GM12878 (cell line): ENCODE data around the gene RIT2. TPM values are rescaled to one million over a fixed set of nuclear protein-coding genes. Genes with fewer than 3 reads are reported as not detected.

Source experiments
- ATAC-seq: fragments of 200-7000 bp; cut with Tn5 transposase; 3 replicates; pipeline ENCODE4 v1.9.1; 2020; ENCODE audit warnings: mild to moderate bottlenecking, moderate library complexity
- BruUV-seq: library from RNA; stranded (reverse); fragments of 400-500 nt; replicated peaks from 2 replicates; lab custom pipeline; 2021; lab: Mats Ljungman, UMichigan
- CTCF ChIA-PET: fragments of 300-600 bp; sonication (Branson Sonifier 250); formaldehyde crosslinking; extraction: SDS; loops from one replicate; lab custom pipeline; 2021; ENCODE audit warnings: inconsistent platforms; lab: Yijun Ruan, JAX
- POLR2A ChIA-PET: fragments of 350-600 bp; formaldehyde crosslinking; extraction: SDS; loops from one replicate; lab custom pipeline; 2021; ENCODE audit warnings: inconsistent platforms; lab: Charles Lee
- RAD21 ChIA-PET: fragments of 300-600 bp; sonication (Branson Sonifier 250); formaldehyde crosslinking; loops from one replicate; lab custom pipeline; 2023; ENCODE audit warnings: antibody characterized with exemption; ENCODE audit not compliant: unreplicated experiment; lab: Charles Lee
- SMC1A ChIA-PET: fragments of 300-600 bp; sonication (Branson Sonifier 250); formaldehyde crosslinking; loops from one replicate; lab custom pipeline; 2023; ENCODE audit not compliant: unreplicated experiment, uncharacterized antibody; lab: Charles Lee
- DNase-seq: peaks from one replicate; pipeline ENCODE4 v3.0.0-alpha.2; 2011; ENCODE audit warnings: low read depth, low spot score
- FAIRE-seq: peaks from 3 replicates; lab custom pipeline; 2011; peaks lifted over from hg19 to GRCh38; lab: Jason Lieb, UNC
- H2AFZ ChIP-seq: 2 replicates; pipeline ENCODE4 v1.6.0; 2011; ENCODE audit warnings: low read depth, low read length, control low read depth; ENCODE audit not compliant: control insufficient read depth
- H3K27ac ChIP-seq: 2 replicates; pipeline ENCODE4 v1.5.1; 2011; ENCODE audit warnings: control low read depth; ENCODE audit not compliant: control insufficient read depth, insufficient read depth
- H3K27me3 ChIP-seq, 2 experiments: replicated peaks in 1 of 2; 2 replicates each; pipeline versions ENCODE4 v1.6.0 to v1.6.1; 2011; ENCODE audit warnings: low read length in 1 of 2; ENCODE audit not compliant: control insufficient read depth in 2 of 2, insufficient read depth in 2 of 2
- H3K36me3 ChIP-seq, 2 experiments: 2 replicates each; pipeline ENCODE4 v1.5.1; 2011; ENCODE audit warnings: low read length in 1 of 2; ENCODE audit not compliant: control insufficient read depth in 2 of 2, insufficient read depth in 2 of 2
- H3K4me1 ChIP-seq: 2 replicates; pipeline ENCODE4 v1.6.1; 2011; ENCODE audit warnings: mild to moderate bottlenecking, low read length, moderate library complexity, mixed read lengths; ENCODE audit not compliant: control insufficient read depth, insufficient read depth
- H3K4me2 ChIP-seq: 2 replicates; pipeline ENCODE4 v1.6.0; 2011; ENCODE audit warnings: control low read depth; ENCODE audit not compliant: control insufficient read depth, insufficient read depth
- H3K4me3 ChIP-seq: fragments of 200-600 bp; sonication (generic); 2 replicates; pipeline ENCODE4 v1.5.1; 2016
- H3K79me2 ChIP-seq: 2 replicates; pipeline ENCODE4 v1.6.0; 2011; ENCODE audit warnings: low read length; ENCODE audit not compliant: control insufficient read depth, insufficient read depth
- H3K9ac ChIP-seq: 2 replicates; pipeline ENCODE4 v1.8.0; 2011; ENCODE audit warnings: low read length, control low read depth, mixed read lengths; ENCODE audit not compliant: control insufficient read depth, insufficient read depth
- H3K9me3 ChIP-seq: replicated peaks from 3 replicates; pipeline ENCODE4 v1.5.1; 2011; ENCODE audit warnings: mild to moderate bottlenecking, low read length; ENCODE audit not compliant: control insufficient read depth, insufficient read depth
- H4K20me1 ChIP-seq: 2 replicates; pipeline ENCODE4 v1.6.0; 2011; ENCODE audit not compliant: control insufficient read depth, insufficient read depth
- CREB1 ChIP-seq: IDR thresholded peaks from 2 replicates; pipeline ENCODE4 v1.6.1; 2012; ENCODE audit warnings: low read depth, mild to moderate bottlenecking, inconsistent platforms
- NFIC ChIP-seq: IDR thresholded peaks from 2 replicates; pipeline ENCODE4 v1.6.1; 2012; ENCODE audit warnings: low read depth, mild to moderate bottlenecking, inconsistent platforms, low read length, moderate library complexity
- POLR2AphosphoS2 ChIP-seq: IDR thresholded peaks from 2 replicates; pipeline ENCODE4 v1.6.1; 2011; ENCODE audit warnings: low read depth, mild to moderate bottlenecking, low read length, improper control_type of control experiment, moderate library complexity
- RCOR1 ChIP-seq: conservative IDR thresholded peaks from 2 replicates; pipeline ENCODE4 v1.6.1; 2012; ENCODE audit warnings: low read depth, low read length, improper control_type of control experiment
- RUNX3 ChIP-seq: IDR thresholded peaks from 2 replicates; pipeline ENCODE4 v1.6.1; 2012; ENCODE audit warnings: low read length, inconsistent platforms
- SIX5 ChIP-seq: IDR thresholded peaks from 2 replicates; pipeline ENCODE4 v1.6.1; 2011; ENCODE audit warnings: mild to moderate bottlenecking, low read depth, low read length, moderate library complexity; ENCODE audit not compliant: severe bottlenecking
- SREBF1 ChIP-seq: IDR thresholded peaks from 2 replicates; pipeline ENCODE4 v1.6.1; 2012; ENCODE audit warnings: mild to moderate bottlenecking, low read length
- STAT1 ChIP-seq: fragments of 450-650 bp; conservative IDR thresholded peaks from 2 replicates; pipeline ENCODE4 v1.6.1; 2014; ENCODE audit warnings: antibody characterized with exemption, mild to moderate bottlenecking
- SUPT20H ChIP-seq: IDR thresholded peaks from 2 replicates; pipeline ENCODE4 v1.6.1; 2011; ENCODE audit warnings: low read depth, mild to moderate bottlenecking, low read length, moderate library complexity, borderline replicate concordance; ENCODE audit not compliant: control insufficient read depth
- TCF12 ChIP-seq: IDR thresholded peaks from 2 replicates; pipeline ENCODE4 v1.6.1; 2011; ENCODE audit warnings: low read depth, mild to moderate bottlenecking, low read length
- WGBS: methylation state at CpG from one replicate; pipeline ENCODE4 v1.1.6; 2016; ENCODE audit warnings: low lambda C conversion rate; ENCODE audit not compliant: insufficient replicate concordance, insufficient coverage; ENCODE audit errors: missing lambda C conversion rate; 5-methylcytosine and 5-hydroxymethylcytosine counted together
- in situ Hi-C: fragments of 300-500 bp; cut with MboI; formaldehyde crosslinking; loops from 9 replicates; pipeline ENCODE4 v1.14.3; 2018; ENCODE audit warnings: mixed read lengths
- intact Hi-C: fragments of 100-400 bp; cut with micrococcal nuclease; formaldehyde crosslinking; loops from one replicate; pipeline ENCODE4 v1.14.2; 2022; ENCODE audit not compliant: unreplicated experiment
- polyA plus RNA-seq, 11 experiments: library from polyadenylated mRNA; depleted of rRNA in 4 of 11; unstranded in 6 of 11; stranded (reverse) in 5 of 11; fragments of >200 nt; fragmentation: Nextera tagmentation in 4 of 11; fragmentation: Illumina TruSeq in 1 of 11; extraction: Ambion mirVana in 4 of 11; extraction: Trizol in 1 of 11; gene quantifications; 1 replicate in 1 of 11; 2 replicates in 10 of 11; pipeline versions ENCODE4 v1.2.1 to v1.2.3, GENCODE V29; 2011 to 2016; ENCODE audit warnings: inconsistent platforms in 2 of 11, missing spikeins in 2 of 11, low read depth in 1 of 11
- total RNA-seq, 4 experiments: library from RNA; depleted of rRNA in 3 of 4; stranded (reverse); fragments of >200 nt in 3 of 4; fragmentation: Illumina TruSeq in 1 of 4; extraction: Trizol in 1 of 4; gene quantifications; 2 replicates each; pipeline versions ENCODE4 v1.2.1 to v1.2.3, GENCODE V29; 2013 to 2021
- TF ChIP-seq, protein P1 (sequence below): IDR thresholded peaks from 2 replicates; pipeline ENCODE4 v1.6.1; 2012; ENCODE audit warnings: low read depth, low read length, improper control_type of control experiment

RIT2 gene
- total and polyA plus RNA-seq, 10 of the 15 experiments (the other 5 are each of a cell fraction or from before 2014, with no cell fraction given), result not detected

DNA sequence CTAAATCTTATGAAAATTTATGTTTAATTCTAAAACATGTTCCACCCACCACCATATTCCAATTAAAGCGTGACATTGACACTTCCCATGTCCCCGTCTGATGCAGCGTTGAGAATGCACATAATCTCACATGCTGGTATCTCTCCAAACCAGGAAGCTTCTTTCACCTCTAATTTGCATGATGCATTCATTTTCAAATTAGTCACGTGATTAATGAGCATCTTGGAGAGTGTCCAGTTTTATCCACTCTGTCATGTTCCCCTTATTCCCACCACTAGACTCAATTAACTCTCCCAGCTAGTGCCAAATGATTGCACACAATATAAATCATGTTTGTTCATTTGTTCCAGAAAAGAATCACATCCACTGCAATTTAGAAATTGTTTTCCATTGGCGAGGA, 105.8 kb downstream of the RIT2 start:
- H4K20me1 ChIP-seq, result no peaks in the 10 kb centered on the region
- no peak for DNase-seq
- H3K4me1 ChIP-seq, result no peaks in the 10 kb centered on the region
- H3K4me3 ChIP-seq, result no peak overlapping the region
- 32% methylated on average over 5 of the region's 5 CpGs for WGBS
- H3K9me3 ChIP-seq, result no peaks in the 10 kb centered on the region
- H2AFZ ChIP-seq, result no peak overlapping the region
- H3K27ac ChIP-seq, result no peak overlapping the region
- no peak overlapping the region for H3K4me2 ChIP-seq
- in situ Hi-C loops (no loop called here), intact Hi-C loops (no loop called here)
- H3K36me3 ChIP-seq, result no peaks in the 10 kb centered on the region
- ChIA-PET POLR2A (no interaction called here), CTCF (no interaction called here), SMC1A (no interaction called here), RAD21 (no interaction called here)
- no peak for TF ChIP-seq RCOR1
- no peak for TF ChIP-seq POLR2AphosphoS2
- no peak for TF ChIP-seq CREB1
- no peak for TF ChIP-seq SUPT20H
- TF ChIP-seq, protein P1, sequence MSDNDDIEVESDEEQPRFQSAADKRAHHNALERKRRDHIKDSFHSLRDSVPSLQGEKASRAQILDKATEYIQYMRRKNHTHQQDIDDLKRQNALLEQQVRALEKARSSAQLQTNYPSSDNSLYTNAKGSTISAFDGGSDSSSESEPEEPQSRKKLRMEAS, result no peak
- TF ChIP-seq STAT1, result no peak
- no peak for TF ChIP-seq SIX5
- no peak for TF ChIP-seq SREBF1
- no peak for TF ChIP-seq TCF12
- TF ChIP-seq NFIC, result no peak
- H3K79me2 ChIP-seq, result no peaks in the 10 kb centered on the region
- no peak for FAIRE-seq
- H3K27me3 ChIP-seq, result no peaks in the 10 kb centered on the region
- BruUV-seq, result no TSS peak
- ATAC-seq, result no peak
- H3K9ac ChIP-seq, result no peak overlapping the region

DNA sequence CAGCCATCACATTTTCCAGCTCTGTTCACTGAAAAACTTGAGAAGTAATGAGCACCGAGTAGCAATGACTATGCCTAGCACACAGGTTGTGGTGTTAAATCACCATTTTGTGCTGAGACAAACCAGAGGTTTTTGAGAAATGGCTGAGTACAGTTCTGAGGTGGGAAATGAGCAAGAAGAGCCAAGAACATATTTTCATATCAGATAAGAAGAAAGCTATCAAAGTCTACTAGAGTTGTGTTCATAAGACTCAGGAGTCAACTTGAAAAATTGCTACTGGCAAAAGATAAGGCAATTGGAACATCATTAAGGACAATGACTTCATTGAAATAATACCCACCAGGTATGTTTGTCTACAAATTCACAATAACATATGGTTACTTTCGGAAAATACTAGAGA, 108.1 kb downstream of the RIT2 start:
- H3K4me3 ChIP-seq, result no peak overlapping the region
- DNase-seq (no peak), FAIRE-seq (no peak), ATAC-seq (no peak)
- no peak overlapping the region for H3K4me2 ChIP-seq
- no peaks in the 10 kb centered on the region for H3K79me2 ChIP-seq
- H3K9me3 ChIP-seq, result no peaks in the 10 kb centered on the region
- TF ChIP-seq RUNX3, result no peak
- in situ Hi-C loops (no loop called here), intact Hi-C loops (no loop called here)
- H3K9ac ChIP-seq, result no peak overlapping the region
- H3K4me1 ChIP-seq, result no peaks in the 10 kb centered on the region
- no peaks in the 10 kb centered on the region for H4K20me1 ChIP-seq
- H3K27ac ChIP-seq, result no peak overlapping the region
- CTCF ChIA-PET, result no interaction called here
- 4% methylated on average over 2 of the region's 2 CpGs for WGBS
- POLR2A ChIA-PET, result no interaction called here
- H3K36me3 ChIP-seq, result no peaks in the 10 kb centered on the region
- no TSS peak for BruUV-seq
- SMC1A ChIA-PET, result no interaction called here
- no peak overlapping the region for H2AFZ ChIP-seq
- H3K27me3 ChIP-seq, result no peaks in the 10 kb centered on the region
- RAD21 ChIA-PET, result no interaction called here
